HFFc6 (cell line): Measurements from ENCODE around the gene MYH11. TPM values are rescaled to one million over a fixed set of nuclear protein-coding genes. Genes with fewer than 3 reads are reported as not detected.
A peak's percentile ranks its signal among the peaks of the same experiment; 100 is the strongest.
"Not testable (repeated sequence)": the region's sequence is repeated elsewhere in the genome, so short reads cannot be mapped to it uniquely, and the experiment has no call there.

Experiments
- DNase-seq: peaks from one replicate; pipeline ENCODE4 v3.0.0-alpha.2; 2018
- H3K27ac Mint-ChIP-seq: 2 replicates; pipeline ENCODE4 v1.8.0; 2020; ENCODE audit warnings: mild to moderate bottlenecking, mixed read lengths
- H3K27me3 Mint-ChIP-seq: 2 replicates; pipeline ENCODE4 v1.8.0; 2021; ENCODE audit warnings: mild to moderate bottlenecking, moderate library complexity, mixed read lengths; ENCODE audit not compliant: insufficient read depth
- H3K36me3 Mint-ChIP-seq: 2 replicates; pipeline ENCODE4 v1.8.0; 2021; ENCODE audit warnings: low read depth, mixed read lengths
- H3K4me1 Mint-ChIP-seq: 2 replicates; pipeline ENCODE4 v1.8.0; 2020; ENCODE audit warnings: low read depth, mixed read lengths
- H3K4me3 Mint-ChIP-seq: 2 replicates; pipeline ENCODE4 v1.8.0; 2020; ENCODE audit warnings: mild to moderate bottlenecking, moderate library complexity, mixed read lengths
- H3K9me3 Mint-ChIP-seq: 2 replicates; pipeline ENCODE4 v1.8.0; 2020; ENCODE audit warnings: mild to moderate bottlenecking, mixed read lengths
- CTCF ChIP-seq: fragments of 200-600 bp; sonication (generic); IDR thresholded peaks from 2 replicates; pipeline ENCODE4 v1.5.0; 2021; ENCODE audit warnings: antibody characterized with exemption, mild to moderate bottlenecking
- total RNA-seq, 6 experiments: library from RNA; stranded (reverse); fragmentation: NEBNext Ultra II Directional; extraction: Animal tissue kit (Norgen Biotek cat#: 25700); gene quantifications; 2 replicates in 1 of 6; 3 replicates in 5 of 6; pipeline ENCODE4 v1.2.3, GENCODE V29; 2021

The MYH11 gene
- total RNA-seq, 6 experiments from 2014 or later, result 0.02 to 0.23 (median 0.21) TPM; not detected in 2

- peaks cover 10% of the 10 kb centered on the region; the same call in 1 of the 2 replicates for H3K36me3 Mint-ChIP-seq
- no peak overlapping the region for H3K27ac Mint-ChIP-seq
- H3K9me3 Mint-ChIP-seq, result no peaks in the 10 kb centered on the region
- H3K27me3 Mint-ChIP-seq, result no peaks in the 10 kb centered on the region; the same call in 1 of the 2 replicates
- no peak for TF ChIP-seq CTCF
- no peak overlapping the region for H3K4me3 Mint-ChIP-seq
- DNase-seq, result no peak
- peaks cover 16% of the 10 kb centered on the region for H3K4me1 Mint-ChIP-seq
These were observed 198.7 kb downstream of the MYH11 start for GRCh38 chr16:15658149-15658548.

GRCh38 chr16:15655561-15655960, 201.3 kb downstream of the MYH11 start:
- H3K9me3 Mint-ChIP-seq, H3K36me3 Mint-ChIP-seq, DNase-seq, H3K27me3 Mint-ChIP-seq, H3K4me3 Mint-ChIP-seq, H3K27ac Mint-ChIP-seq: not testable (repeated sequence)
- H3K4me1 Mint-ChIP-seq, result peaks cover 31% of the 10 kb centered on the region

DNA sequence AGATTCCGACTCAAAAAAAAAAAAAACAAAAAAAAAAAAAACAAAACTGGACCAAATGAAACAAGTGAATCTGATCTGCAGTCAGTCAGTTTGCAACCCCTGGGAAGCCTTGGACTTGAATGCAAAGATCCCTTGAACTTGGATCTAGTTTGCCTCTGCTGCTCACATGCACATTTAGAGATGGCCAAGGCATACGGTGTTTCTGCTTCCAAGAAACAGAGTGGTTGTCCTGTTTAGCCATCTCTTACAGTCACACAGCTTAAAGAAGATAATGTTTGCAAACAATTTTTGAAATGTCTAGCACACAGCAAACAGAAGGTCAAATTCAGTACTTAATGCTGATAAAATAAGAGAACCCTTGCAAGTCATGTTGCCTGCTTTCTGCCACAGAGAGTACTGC, 202.2 kb downstream of the MYH11 start:
- Mint-ChIP-seq H3K27me3 (peaks cover 2% of the 10 kb centered on the region; the same call in 1 of the 2 replicates), H3K4me1 (peaks cover 30% of the 10 kb centered on the region), H3K36me3 (no peaks in the 10 kb centered on the region; the same call in 1 of the 2 replicates), H3K27ac (no peak overlapping the region), H3K9me3 (no peaks in the 10 kb centered on the region), H3K4me3 (no peak overlapping the region)
- TF ChIP-seq CTCF, result no peak
- DNase-seq, result no peak

DNA sequence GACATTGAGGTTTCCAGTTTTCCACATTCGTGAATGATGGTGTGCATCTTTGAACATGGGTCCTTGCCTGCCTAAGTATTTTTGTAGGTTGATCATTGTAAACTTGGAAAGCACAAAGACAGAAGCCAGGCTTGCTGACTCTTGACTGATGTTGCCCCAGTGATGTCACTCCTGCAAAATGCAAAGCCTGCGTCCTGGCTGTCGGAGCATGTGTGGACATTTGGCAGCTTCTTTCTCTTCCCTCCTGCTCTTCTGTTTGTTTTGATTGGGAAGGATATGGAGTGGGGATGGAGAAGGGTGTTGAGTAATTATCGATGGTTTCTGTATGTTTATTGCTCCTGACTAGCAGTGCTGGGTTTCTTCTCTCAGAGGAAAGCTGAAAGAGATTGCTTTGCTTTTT, 203.6 kb downstream of the MYH11 start:
- peak overlapping the region; percentile 74 for H3K27ac Mint-ChIP-seq
- H3K9me3 Mint-ChIP-seq, result no peaks in the 10 kb centered on the region
- TF ChIP-seq CTCF, result no peak
- peaks cover 2% of the 10 kb centered on the region; the same call in 1 of the 2 replicates for H3K27me3 Mint-ChIP-seq
- H3K4me1 Mint-ChIP-seq, result peaks cover 35% of the 10 kb centered on the region
- H3K36me3 Mint-ChIP-seq, result no peaks in the 10 kb centered on the region; the same call in 1 of the 2 replicates
- peak; percentile 69 for DNase-seq
- peak overlapping the region; percentile 73 for H3K4me3 Mint-ChIP-seq

Other genes starting within 250 kb of the MYH11 start
- 10 to 100 TPM; 34.9 to 39.4 (median 38.5) TPM for gene MARF1, start 213.9 kb downstream of the MYH11 start, total RNA-seq
- 10 to 100 TPM; 40.6 to 61.0 (median 58.2) TPM for gene NDE1, start 206.8 kb downstream of the MYH11 start, total RNA-seq
- 10 to 100 TPM; 40.1 to 57.5 (median 49.4) TPM for gene CEP20, start 31.6 kb upstream of the MYH11 start, total RNA-seq
- 10 to 100 TPM; 49.3 to 63.6 (median 57.1) TPM for gene ABCC1, start 92.6 kb upstream of the MYH11 start, total RNA-seq